ENCODE measurements around the gene ENTPD8. TPM values are rescaled to one million over a fixed set of nuclear protein-coding genes. Genes with fewer than 3 reads are reported as not detected.
A peak's percentile ranks its signal among the peaks of the same experiment; 100 is the strongest.
"Not testable (repeated sequence)": the region's sequence is repeated elsewhere in the genome, so short reads cannot be mapped to it uniquely, and the experiment has no call there.

Gene ENTPD8
- total RNA-seq, 1 donor from 2014 or later: 0.34 TPM

DNA sequence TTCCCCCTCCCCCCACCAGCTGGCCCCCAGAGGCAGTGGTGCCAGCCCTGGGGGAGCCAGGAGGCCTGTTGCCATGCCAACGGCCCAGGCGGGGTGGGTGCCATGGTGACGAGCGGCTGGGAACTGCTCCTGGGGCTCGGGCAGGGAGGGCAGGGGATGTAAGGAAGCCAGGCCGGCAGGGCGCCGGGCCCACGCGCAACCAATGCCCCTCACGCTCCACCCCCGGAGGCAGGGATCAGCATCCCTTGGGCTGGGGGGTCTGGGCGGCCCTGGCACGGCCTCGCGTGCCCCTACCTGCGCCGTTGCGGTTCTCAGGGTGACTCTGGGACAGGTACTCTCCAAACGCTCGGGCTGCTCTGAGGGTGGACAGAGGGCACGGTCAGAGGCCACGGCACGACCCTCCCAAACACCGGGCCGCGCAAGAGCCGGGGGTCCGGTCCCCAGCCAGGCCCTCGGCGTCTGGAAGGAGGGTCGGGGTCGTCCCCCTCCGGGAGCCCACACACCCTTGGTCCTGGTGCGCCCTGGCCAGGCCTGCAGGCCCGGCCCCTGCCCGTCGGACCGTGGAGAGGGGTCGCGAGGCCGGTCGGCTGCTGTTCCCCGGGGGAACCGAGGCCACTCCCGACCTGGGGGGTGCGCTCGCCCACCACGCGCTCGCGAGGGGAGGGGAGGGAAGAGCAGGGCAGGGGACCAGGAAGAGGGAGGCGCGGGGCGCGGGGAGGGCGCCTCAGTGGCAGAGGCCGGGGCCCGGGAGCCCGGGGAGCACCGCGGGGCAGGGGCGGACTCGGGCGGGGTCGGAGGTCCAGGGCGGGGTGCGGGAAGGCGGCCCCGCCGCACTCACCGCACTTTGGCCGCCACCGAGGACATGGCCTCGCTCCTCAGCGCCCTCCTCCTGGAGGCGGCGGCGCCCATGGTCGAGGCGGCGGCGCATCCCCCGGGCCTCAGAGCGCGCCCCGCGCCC, 17.3 kb upstream of the ENTPD8 start:
- peak; percentile 32 for DNase-seq

- DNase-seq: no peak
These were observed 16.4 kb upstream of the ENTPD8 start for GRCh38 chr9:137457406-137458193.

DNA sequence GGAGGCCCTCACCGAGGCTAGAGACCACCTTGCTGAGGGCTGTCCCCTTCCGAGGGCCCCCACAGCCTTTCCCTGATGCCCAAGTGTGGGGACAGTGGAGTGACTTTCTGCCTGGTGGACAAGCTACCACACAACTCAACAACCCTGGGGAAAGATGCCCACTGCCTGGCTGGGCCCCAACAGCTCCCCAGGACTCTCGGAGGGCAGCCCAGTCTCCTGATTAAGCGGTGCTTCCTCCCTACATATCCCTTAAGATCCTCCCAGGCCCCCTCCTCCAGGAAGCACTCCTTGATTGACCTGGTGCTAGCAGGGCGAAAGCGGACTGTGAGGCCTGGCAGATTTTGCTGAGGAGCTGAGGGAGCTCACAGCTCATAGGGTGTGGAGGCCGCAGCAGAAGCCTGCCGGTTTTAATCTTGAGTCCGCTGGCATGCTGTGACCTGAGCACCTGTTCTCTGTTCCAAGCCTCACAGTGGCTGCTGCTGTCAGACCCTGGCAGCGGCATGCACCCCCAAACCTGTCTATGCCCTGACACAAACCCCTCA, 15.8 kb upstream of the ENTPD8 start:
- no peak for DNase-seq

DNA sequence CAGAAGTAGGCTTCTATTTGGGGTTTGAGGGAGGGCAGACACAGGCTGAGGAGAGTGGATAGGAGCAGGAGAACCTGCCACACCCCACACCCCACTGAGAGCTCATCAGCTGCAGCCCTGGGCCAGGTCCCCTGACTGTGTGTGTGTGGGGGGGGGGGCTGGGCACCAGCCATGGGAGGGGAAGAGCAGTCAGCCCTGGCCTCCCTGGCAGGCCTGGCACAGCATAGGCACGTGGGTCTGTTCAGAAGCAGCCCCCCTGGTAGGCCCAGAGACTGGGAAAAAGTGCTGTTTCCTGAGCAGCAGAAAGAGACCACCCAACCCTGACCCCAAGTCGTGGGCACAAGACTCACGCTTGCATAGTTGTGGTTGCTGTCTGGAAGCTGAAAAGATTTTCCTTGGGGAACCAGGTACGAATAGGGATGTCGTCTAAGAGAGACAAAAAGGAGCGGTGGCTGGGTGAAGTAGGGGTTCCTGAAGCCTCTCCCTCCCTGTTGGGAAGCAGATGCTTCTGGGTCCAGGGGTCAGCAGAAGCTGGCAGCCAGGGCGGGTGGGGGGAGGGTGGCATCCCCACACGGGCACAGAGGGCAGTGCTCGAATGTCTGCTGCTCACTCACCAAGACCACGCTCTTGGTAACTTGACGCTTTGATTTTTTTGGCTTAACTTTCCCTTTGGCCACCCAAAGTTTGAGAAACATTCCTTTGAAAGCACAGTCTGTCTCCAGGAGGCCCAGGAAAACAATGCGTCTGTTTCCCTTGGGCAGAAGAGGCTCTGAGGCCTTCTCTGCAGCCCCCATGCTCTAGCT, 15.1 kb upstream of the ENTPD8 start:
- no peak for DNase-seq

- DNase-seq: no peak
These were observed 14.3 kb upstream of the ENTPD8 start for GRCh38 chr9:137455359-137455991.

- peak; percentile 39 for DNase-seq
These were observed 13.6 kb upstream of the ENTPD8 start for GRCh38 chr9:137454597-137455358.

GRCh38 chr9:137454145-137454596, 13.0 kb upstream of the ENTPD8 start:
- DNase-seq: peak; percentile 62

GRCh38 chr9:137453643-137454081, 12.5 kb upstream of the ENTPD8 start:
- DNase-seq: peak; percentile 85

GRCh38 chr9:137452761-137453642, 11.8 kb upstream of the ENTPD8 start:
- no peak for DNase-seq

GRCh38 chr9:137452006-137452760, 11.0 kb upstream of the ENTPD8 start:
- no peak for DNase-seq

- not testable (repeated sequence) for DNase-seq
These were observed 10.3 kb upstream of the ENTPD8 start for GRCh38 chr9:137451264-137452005.

- not testable (repeated sequence) for DNase-seq
These were observed 9.5 kb upstream of the ENTPD8 start for GRCh38 chr9:137450539-137451222.

- DNase-seq: no peak
These were observed 8.9 kb upstream of the ENTPD8 start for GRCh38 chr9:137449931-137450538.

DNA sequence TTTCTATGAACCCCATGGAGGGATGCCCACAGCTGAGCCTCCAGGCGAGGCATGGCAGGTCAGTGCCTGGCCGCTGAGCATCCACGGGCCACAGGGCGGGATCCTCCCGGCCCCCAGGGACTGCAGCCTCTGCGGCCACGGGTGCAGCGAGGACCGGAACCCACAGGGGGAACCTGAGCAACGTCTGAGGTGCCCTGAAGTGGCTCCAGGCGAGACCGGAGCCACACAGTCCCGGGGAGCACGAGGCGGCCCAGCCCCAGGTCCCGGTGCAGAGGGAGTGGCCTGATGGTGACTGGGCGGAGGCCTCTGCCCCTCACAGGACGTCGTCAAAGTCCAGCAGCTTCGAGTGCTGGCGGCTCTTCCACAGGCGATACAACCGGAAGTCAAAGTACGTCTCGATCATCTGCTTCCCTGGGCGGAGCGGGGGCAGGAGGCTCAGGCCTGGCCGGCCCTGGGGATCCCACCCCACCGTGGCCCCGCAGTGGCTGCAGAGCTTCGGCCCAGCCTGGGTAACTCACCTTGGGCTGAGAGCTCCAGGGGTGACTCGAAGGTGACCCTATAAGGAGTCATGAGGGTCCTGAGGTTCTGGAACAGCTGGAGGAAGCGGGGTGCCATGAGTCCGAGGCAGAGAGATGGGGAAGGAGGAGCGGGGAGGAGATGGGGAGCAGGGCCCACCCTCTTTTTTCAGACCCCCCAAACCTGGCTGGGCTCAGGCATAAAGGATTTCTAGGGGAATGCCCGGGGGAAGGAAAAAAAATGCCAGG, 8.1 kb upstream of the ENTPD8 start:
- no peak for DNase-seq

- no peak for DNase-seq
These were observed 7.4 kb upstream of the ENTPD8 start for GRCh38 chr9:137448602-137448962.

All from dermis blood vessel endothelial cell (primary cell).